HEK293 (cell line): ENCODE results near the gene PYGO2.
A peak's percentile ranks its signal among the peaks of the same experiment; 100 is the strongest.

Experiments
- CTCF ChIA-PET: fragments of 350-600 bp; formaldehyde crosslinking; extraction: SDS; loops from one replicate; lab custom pipeline; 2021; ENCODE audit warnings: antibody characterized with exemption; lab: Yijun Ruan, JAX
- POLR2A ChIA-PET: fragments of 300-600 bp; formaldehyde crosslinking; extraction: SDS; loops from one replicate; lab custom pipeline; 2020; ENCODE audit warnings: antibody characterized with exemption, inconsistent platforms; lab: Yijun Ruan, JAX
- H3K27ac ChIP-seq: fragments of 200-500 bp; sonication (Bioruptor generic); 2 replicates; pipeline ENCODE4 v1.5.1; 2014; ENCODE audit warnings: low read depth, low read length, control low read depth, inconsistent platforms; ENCODE audit errors: extremely low read depth
- H3K36me3 ChIP-seq, 2 experiments: fragments of 200-500 bp in 1 of 2; sonication (Bioruptor generic) in 1 of 2; 1 replicate in 1 of 2; 2 replicates in 1 of 2; pipeline ENCODE4 v1.5.1; 2014 to 2017; ENCODE audit warnings: inconsistent platforms in 2 of 2, low read length in 2 of 2; ENCODE audit not compliant: control insufficient read depth in 2 of 2, insufficient read depth in 1 of 2
- H3K4me1 ChIP-seq: fragments of 200-500 bp; sonication (Bioruptor generic); 2 replicates; pipeline ENCODE4 v1.5.1; 2014; ENCODE audit warnings: mild to moderate bottlenecking, low read length, inconsistent platforms; ENCODE audit not compliant: control insufficient read depth, insufficient read depth
- H3K4me3 ChIP-seq: 2 replicates; pipeline ENCODE4 v1.5.1; 2011; ENCODE audit warnings: low read depth, mild to moderate bottlenecking, control low read depth, low read length, moderate library complexity
- H3K9me3 ChIP-seq: fragments of 200-500 bp; sonication (Bioruptor generic); 2 replicates; pipeline ENCODE4 v1.5.1; 2014; ENCODE audit warnings: low read depth, low read length, inconsistent platforms; ENCODE audit not compliant: control insufficient read depth, insufficient read depth
- GFI1B ChIP-seq: fragments of 450-650 bp; formaldehyde crosslinking; IDR thresholded peaks from 2 replicates; pipeline ENCODE4 v1.5.1; 2016; ENCODE audit warnings: missing biosample characterization, missing genetic modification characterization
- HOXA7 ChIP-seq: sonication (generic); formaldehyde crosslinking; IDR thresholded peaks from 2 replicates; pipeline ENCODE4 v1.8.1; 2022; ENCODE audit warnings: missing genetic modification reagents, borderline replicate concordance
- KLF1 ChIP-seq: fragments of 450-650 bp; formaldehyde crosslinking; IDR thresholded peaks from 2 replicates; pipeline ENCODE4 v1.5.1; 2016; ENCODE audit warnings: missing biosample characterization, missing genetic modification characterization
- KLF9 ChIP-seq: fragments of 450-650 bp; formaldehyde crosslinking; IDR thresholded peaks from 2 replicates; pipeline ENCODE4 v1.5.1; 2016; ENCODE audit warnings: missing biosample characterization, missing genetic modification characterization, low read depth
- TRIM28 ChIP-seq: IDR thresholded peaks from 2 replicates; pipeline ENCODE4 v1.6.1; 2011; ENCODE audit warnings: low read length, control low read depth, borderline replicate concordance
- ZBTB21 ChIP-seq: fragments of 450-650 bp; formaldehyde crosslinking; IDR thresholded peaks from 2 replicates; pipeline ENCODE4 v1.5.1; 2017; ENCODE audit warnings: missing biosample characterization, missing genetic modification characterization
- ZBTB48 ChIP-seq: fragments of 450-650 bp; formaldehyde crosslinking; IDR thresholded peaks from 2 replicates; pipeline ENCODE4 v1.5.1; 2016; ENCODE audit warnings: missing biosample characterization, missing genetic modification characterization
- ZEB2 ChIP-seq: fragments of 450-650 bp; formaldehyde crosslinking; IDR thresholded peaks from 2 replicates; pipeline ENCODE4 v1.5.1; 2016; ENCODE audit warnings: missing biosample characterization, missing genetic modification characterization
- ZNF112 ChIP-seq: fragments of 450-650 bp; formaldehyde crosslinking; IDR thresholded peaks from 2 replicates; pipeline ENCODE4 v1.5.0; 2017; ENCODE audit warnings: missing biosample characterization, missing genetic modification characterization
- ZNF132 ChIP-seq: fragments of 450-650 bp; formaldehyde crosslinking; IDR thresholded peaks from 2 replicates; pipeline ENCODE4 v1.5.1; 2017; ENCODE audit warnings: missing biosample characterization, missing genetic modification characterization, borderline replicate concordance
- ZNF138 ChIP-seq: fragments of 450-650 bp; formaldehyde crosslinking; IDR thresholded peaks from 2 replicates; pipeline ENCODE4 v1.5.1; 2016; ENCODE audit warnings: missing biosample characterization, missing genetic modification characterization, borderline replicate concordance
- ZNF157 ChIP-seq: fragments of 450-650 bp; formaldehyde crosslinking; IDR thresholded peaks from 2 replicates; pipeline ENCODE4 v1.5.1; 2016; ENCODE audit warnings: missing biosample characterization, missing genetic modification characterization
- ZNF16 ChIP-seq: fragments of 450-650 bp; formaldehyde crosslinking; IDR thresholded peaks from 2 replicates; pipeline ENCODE4 v1.5.1; 2016; ENCODE audit warnings: low read depth, missing biosample characterization, missing genetic modification characterization
- ZNF174 ChIP-seq: fragments of 450-650 bp; formaldehyde crosslinking; IDR thresholded peaks from 2 replicates; pipeline ENCODE4 v1.5.0; 2017; ENCODE audit warnings: missing biosample characterization, mild to moderate bottlenecking, missing genetic modification characterization
- ZNF175 ChIP-seq: fragments of 450-650 bp; formaldehyde crosslinking; IDR thresholded peaks from 2 replicates; pipeline ENCODE4 v1.5.1; 2016; ENCODE audit warnings: missing biosample characterization, missing genetic modification characterization
- ZNF184 ChIP-seq: fragments of 450-650 bp; IDR thresholded peaks from 2 replicates; pipeline ENCODE4 v1.5.1; 2018; ENCODE audit warnings: missing biosample characterization, mild to moderate bottlenecking, missing genetic modification characterization
- ZNF223 ChIP-seq: fragments of 450-650 bp; formaldehyde crosslinking; IDR thresholded peaks from 2 replicates; pipeline ENCODE4 v1.5.1; 2016; ENCODE audit warnings: missing biosample characterization, missing genetic modification characterization
- ZNF280D ChIP-seq: fragments of 450-650 bp; formaldehyde crosslinking; IDR thresholded peaks from 2 replicates; pipeline ENCODE4 v1.5.1; 2016; ENCODE audit warnings: missing biosample characterization, missing genetic modification characterization
- ZNF324 ChIP-seq: fragments of 450-650 bp; formaldehyde crosslinking; IDR thresholded peaks from 2 replicates; pipeline ENCODE4 v1.5.1; 2016; ENCODE audit warnings: missing biosample characterization, missing genetic modification characterization
- ZNF350 ChIP-seq: fragments of 450-650 bp; formaldehyde crosslinking; IDR thresholded peaks from 2 replicates; pipeline ENCODE4 v1.5.0; 2017; ENCODE audit warnings: missing biosample characterization, mild to moderate bottlenecking, missing genetic modification characterization
- ZNF513 ChIP-seq: fragments of 450-650 bp; IDR thresholded peaks from 2 replicates; pipeline ENCODE4 v1.5.1; 2018; ENCODE audit warnings: missing biosample characterization, missing genetic modification characterization
- ZNF580 ChIP-seq: fragments of 450-650 bp; formaldehyde crosslinking; IDR thresholded peaks from 2 replicates; pipeline ENCODE4 v1.5.1; 2016; ENCODE audit warnings: missing biosample characterization, missing genetic modification characterization
- ZNF600 ChIP-seq: fragments of 450-650 bp; formaldehyde crosslinking; IDR thresholded peaks from 2 replicates; pipeline ENCODE4 v1.5.1; 2016; ENCODE audit warnings: missing biosample characterization, missing genetic modification characterization
- ZNF621 ChIP-seq: fragments of 450-650 bp; formaldehyde crosslinking; IDR thresholded peaks from 2 replicates; pipeline ENCODE4 v1.5.1; 2017; ENCODE audit warnings: missing biosample characterization, missing genetic modification characterization
- ZNF791 ChIP-seq: fragments of 450-650 bp; formaldehyde crosslinking; IDR thresholded peaks from 2 replicates; pipeline ENCODE4 v1.5.1; 2016; ENCODE audit warnings: missing biosample characterization, missing genetic modification characterization
- TF ChIP-seq, protein P1 (sequence below): fragments of 450-650 bp; formaldehyde crosslinking; IDR thresholded peaks from 2 replicates; pipeline ENCODE4 v1.5.1; 2016; ENCODE audit warnings: missing biosample characterization, missing genetic modification characterization, borderline replicate concordance
- TF ChIP-seq, protein P2 (sequence below): fragments of 450-650 bp; formaldehyde crosslinking; IDR thresholded peaks from 2 replicates; pipeline ENCODE4 v1.5.1; 2016; ENCODE audit warnings: missing biosample characterization, missing genetic modification characterization

PYGO2 gene

DNA sequence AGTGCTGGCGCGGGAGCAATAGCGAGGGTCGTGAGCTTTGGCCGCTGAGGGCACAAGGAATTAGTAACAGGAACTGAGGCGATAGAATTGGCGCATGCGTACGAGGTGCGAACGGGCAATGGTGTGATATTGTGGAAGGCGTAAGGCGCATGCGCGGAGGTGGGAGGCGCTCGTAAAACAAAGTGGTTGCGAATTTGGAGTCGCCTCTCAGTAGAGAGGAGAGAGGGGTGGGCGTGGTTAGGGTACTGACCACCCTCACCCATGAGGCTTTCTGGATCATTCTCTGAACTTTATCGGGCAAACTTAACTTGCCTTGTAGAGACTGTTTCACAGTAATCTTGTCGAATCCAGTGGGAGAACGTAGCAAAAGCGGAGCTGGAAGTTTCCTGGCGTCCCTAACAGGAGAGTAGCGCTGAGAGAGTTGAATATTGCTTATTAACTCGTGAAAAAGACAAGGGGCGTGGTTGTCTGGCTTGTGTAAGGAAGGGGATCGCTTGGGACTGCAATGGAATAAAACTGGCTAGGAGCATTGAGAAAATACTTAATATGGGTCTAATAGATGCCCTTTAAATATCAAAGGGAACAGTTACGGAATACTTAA lies 13.3 kb upstream of the PYGO2 start (continued):
- TF ChIP-seq ZNF138 (tag by site-specific recombination), result no peak
- TF ChIP-seq HOXA7 (CRISPR knock-in tag), result no peak
- no peak for TF ChIP-seq ZNF157 (tag by site-specific recombination)
- TF ChIP-seq GFI1B, result no peak
- no peak for TF ChIP-seq ZNF513 (tag by site-specific recombination)
- TF ChIP-seq ZNF580 (tag by site-specific recombination), result no peak
- no peak for TF ChIP-seq ZNF174 (tag by site-specific recombination)
- no peak for TF ChIP-seq ZNF280D (tag by site-specific recombination)
- TF ChIP-seq ZNF132 (tag by site-specific recombination), result no peak
- TF ChIP-seq ZBTB48 (tag by site-specific recombination), result no peak
- TF ChIP-seq KLF9 (tag by site-specific recombination), result peak; percentile 97
- TF ChIP-seq, protein P1, sequence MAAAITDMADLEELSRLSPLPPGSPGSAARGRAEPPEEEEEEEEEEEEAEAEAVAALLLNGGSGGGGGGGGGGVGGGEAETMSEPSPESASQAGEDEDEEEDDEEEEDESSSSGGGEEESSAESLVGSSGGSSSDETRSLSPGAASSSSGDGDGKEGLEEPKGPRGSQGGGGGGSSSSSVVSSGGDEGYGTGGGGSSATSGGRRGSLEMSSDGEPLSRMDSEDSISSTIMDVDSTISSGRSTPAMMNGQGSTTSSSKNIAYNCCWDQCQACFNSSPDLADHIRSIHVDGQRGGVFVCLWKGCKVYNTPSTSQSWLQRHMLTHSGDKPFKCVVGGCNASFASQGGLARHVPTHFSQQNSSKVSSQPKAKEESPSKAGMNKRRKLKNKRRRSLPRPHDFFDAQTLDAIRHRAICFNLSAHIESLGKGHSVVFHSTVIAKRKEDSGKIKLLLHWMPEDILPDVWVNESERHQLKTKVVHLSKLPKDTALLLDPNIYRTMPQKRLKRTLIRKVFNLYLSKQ (tag by site-specific recombination), result no peak
- no peak for TF ChIP-seq ZNF175
- peak; percentile 73; the same call in 1 of the 2 replicates for TF ChIP-seq ZNF600 (tag by site-specific recombination)
- no peak for TF ChIP-seq ZNF350 (tag by site-specific recombination)
- no peak; the same call in 1 of the 2 replicates for TF ChIP-seq KLF1 (tag by site-specific recombination)
- TF ChIP-seq ZNF791, result no peak
- no peak for TF ChIP-seq ZNF16 (tag by site-specific recombination)
- peak; percentile 62; the same call in 1 of the 2 replicates for TF ChIP-seq TRIM28

- Histone ChIP-seq H3K4me3 (peak within 1 kb of the TSS; percentile 68), H3K36me3 (peaks cover 0 to 16% of the 10 kb centered on the region in 2 experiments; a peak in 2 of 3 replicates), H3K9me3 (no peaks in the 10 kb centered on the region), H3K4me1 (peaks cover 12% of the 10 kb centered on the region), H3K27ac (peak within 1 kb of the TSS; percentile 76)
- ChIA-PET CTCF (interaction anchor here (0.8 to 2.7 kb wide), 9 partner anchors 9 to 86 kb away, joined by 3 to 16 read pairs (median 5); partner anchors contain the start of genes FLAD1 and PYGO2), POLR2A (interaction anchor here (0.7 to 6.0 kb wide), 15 partner anchors 9 to 111 kb away, joined by 3 to 69 read pairs (median 8); partner anchors contain the start of genes ADAM15, FLAD1, LENEP and PBXIP1)
- TF ChIP-seq ZNF184, result 0 out of 2 replicates have a peak, but pooled peaks have one; percentile 40
- TF ChIP-seq ZNF112, result no peak
- no peak for TF ChIP-seq ZNF174 (tag by site-specific recombination)
- TF ChIP-seq ZEB2 (tag by site-specific recombination), result 0 out of 2 replicates have a peak, but pooled peaks have one; percentile 6
- TF ChIP-seq, protein P2, sequence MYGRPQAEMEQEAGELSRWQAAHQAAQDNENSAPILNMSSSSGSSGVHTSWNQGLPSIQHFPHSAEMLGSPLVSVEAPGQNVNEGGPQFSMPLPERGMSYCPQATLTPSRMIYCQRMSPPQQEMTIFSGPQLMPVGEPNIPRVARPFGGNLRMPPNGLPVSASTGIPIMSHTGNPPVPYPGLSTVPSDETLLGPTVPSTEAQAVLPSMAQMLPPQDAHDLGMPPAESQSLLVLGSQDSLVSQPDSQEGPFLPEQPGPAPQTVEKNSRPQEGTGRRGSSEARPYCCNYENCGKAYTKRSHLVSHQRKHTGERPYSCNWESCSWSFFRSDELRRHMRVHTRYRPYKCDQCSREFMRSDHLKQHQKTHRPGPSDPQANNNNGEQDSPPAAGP (tag by site-specific recombination), result peak; percentile 71
- peak; percentile 30; the same call in 1 of the 2 replicates for TF ChIP-seq ZBTB21 (tag by site-specific recombination)
- TF ChIP-seq ZBTB48 (tag by site-specific recombination), result peak; percentile 31; the same call in 1 of the 2 replicates
- peak; percentile 75 for TF ChIP-seq ZNF324
- no peak for TF ChIP-seq ZNF621 (tag by site-specific recombination)
- no peak for TF ChIP-seq ZNF223 (tag by site-specific recombination)
These were observed 12.7 kb upstream of the PYGO2 start, which contains the start of gene CKS1B for GRCh38 chr1:154974102-154974807. CKS1B (plus strand) TSS chr1:154974681; CDS start chr1:154974746, 65 bp downstream.
